OCI-LY3 (cell line): ENCODE measurements around the gene RORC.
"Not testable (repeated sequence)": the region's sequence is repeated elsewhere in the genome, so short reads cannot be mapped to it uniquely, and the experiment has no call there.

Source experiments
- H2AFZ ChIP-seq: fragments of 200-600, 300-600 bp; shearing (Covaris generic); 2 replicates; pipeline ENCODE4 v1.6.0; 2014; ENCODE audit warnings: antibody characterized with exemption, low read depth, low read length
- H3K27ac ChIP-seq: fragments of 200-600, 300-600 bp; sonication (generic); 2 replicates; pipeline ENCODE4 v1.5.1; 2014; ENCODE audit warnings: mild to moderate bottlenecking, low read length, moderate library complexity, mixed read lengths
- H3K27me3 ChIP-seq: fragments of 200-600, 300-600 bp; sonication (generic); 2 replicates; pipeline ENCODE4 v1.6.1; 2014; ENCODE audit warnings: low read depth, low read length, mixed read lengths
- H3K36me3 ChIP-seq: fragments of 200-600, 300-600 bp; sonication (generic); replicated peaks from 2 replicates; pipeline ENCODE3; 2014; ENCODE audit warnings: low read depth, low read length, mixed read lengths
- H3K4me1 ChIP-seq: fragments of 300-600, 200-600 bp; sonication (generic); 2 replicates; pipeline ENCODE4 v1.6.1; 2014; ENCODE audit warnings: low read length, mixed read lengths
- H3K4me2 ChIP-seq: fragments of 200-600, 300-600 bp; sonication (generic); 2 replicates; pipeline ENCODE4 v1.6.1; 2014; ENCODE audit warnings: low read length, mixed read lengths
- H3K4me3 ChIP-seq: fragments of 300-600, 200-600 bp; sonication (generic); 2 replicates; pipeline ENCODE4 v1.5.1; 2014; ENCODE audit warnings: antibody characterized with exemption, mild to moderate bottlenecking, low read length, moderate library complexity
- H3K79me2 ChIP-seq: fragments of 300-600, 200-600 bp; shearing (Covaris generic); 2 replicates; pipeline ENCODE4 v1.6.1; 2014; ENCODE audit warnings: mild to moderate bottlenecking, low read length, mixed read lengths
- H3K9ac ChIP-seq: fragments of 300-600, 200-600 bp; shearing (Covaris generic); 2 replicates; pipeline ENCODE4 v1.6.0; 2014; ENCODE audit warnings: mild to moderate bottlenecking, low read length, moderate library complexity
- H3K9me3 ChIP-seq: fragments of 200-600, 300-600 bp; shearing (Covaris generic); 2 replicates; pipeline ENCODE4 v1.6.1; 2014; ENCODE audit warnings: low read length, mixed read lengths; ENCODE audit not compliant: insufficient read depth
- H4K20me1 ChIP-seq: fragments of 200-600, 300-600 bp; sonication (generic); 2 replicates; pipeline ENCODE4 v1.6.1; 2016; ENCODE audit warnings: low read length, mixed read lengths; ENCODE audit not compliant: insufficient read depth
- CTCF ChIP-seq: fragments of 200-600, 300-600 bp; sonication (generic); IDR thresholded peaks from 2 replicates; pipeline ENCODE4 v1.5.1; 2014; ENCODE audit warnings: antibody characterized with exemption, low read length, low read depth
- EZH2phosphoT487 ChIP-seq: fragments of 200-600 bp; shearing (Covaris generic); IDR thresholded peaks from 2 replicates; pipeline ENCODE4 v1.6.1; 2018; ENCODE audit warnings: antibody characterized with exemption, mixed run types, low read depth

Gene RORC

DNA sequence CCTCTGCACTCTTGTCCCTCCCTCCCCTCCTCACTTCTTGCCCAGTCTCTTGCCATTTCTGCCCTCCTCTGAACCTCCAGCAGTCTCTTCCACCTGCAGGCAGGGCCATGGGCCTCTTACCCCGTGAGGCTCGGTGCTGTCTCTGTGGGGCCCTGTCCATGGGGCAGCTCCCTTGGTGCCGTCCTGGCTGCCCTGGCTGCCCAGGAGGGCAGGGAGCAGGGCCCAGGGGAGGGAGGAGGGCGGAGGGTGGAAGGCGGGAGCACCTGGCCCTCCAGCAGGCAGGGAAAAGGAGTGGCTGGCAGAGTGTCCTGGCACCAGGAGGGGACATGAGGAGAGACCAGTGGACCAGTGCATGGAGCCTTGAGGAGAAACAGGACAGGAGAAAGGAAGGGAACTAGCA lies at the start of gene RORC:
TSS of gene RORC (minus strand) at position 198 of the 400 bp plus-strand sequence. CDS start at position 160, 38 bp downstream.
- Histone ChIP-seq H2AFZ (peak within 1 kb of the TSS; percentile 60), H3K9me3 (no peaks in the 10 kb centered on the region), H3K27me3 (no peaks in the 10 kb centered on the region), H3K9ac (no peak within 1 kb of the TSS), H3K4me2 (peak within 1 kb of the TSS; percentile 19), H3K36me3 (no peaks in the 10 kb centered on the region), H4K20me1 (no peaks in the 10 kb centered on the region), H3K27ac (no peak within 1 kb of the TSS), H3K79me2 (no peaks in the 10 kb centered on the region), H3K4me1 (peaks cover 12% of the 10 kb centered on the region), H3K4me3 (no peak within 1 kb of the TSS)
- TF ChIP-seq CTCF (no peak), EZH2phosphoT487 (no peak)

DNA sequence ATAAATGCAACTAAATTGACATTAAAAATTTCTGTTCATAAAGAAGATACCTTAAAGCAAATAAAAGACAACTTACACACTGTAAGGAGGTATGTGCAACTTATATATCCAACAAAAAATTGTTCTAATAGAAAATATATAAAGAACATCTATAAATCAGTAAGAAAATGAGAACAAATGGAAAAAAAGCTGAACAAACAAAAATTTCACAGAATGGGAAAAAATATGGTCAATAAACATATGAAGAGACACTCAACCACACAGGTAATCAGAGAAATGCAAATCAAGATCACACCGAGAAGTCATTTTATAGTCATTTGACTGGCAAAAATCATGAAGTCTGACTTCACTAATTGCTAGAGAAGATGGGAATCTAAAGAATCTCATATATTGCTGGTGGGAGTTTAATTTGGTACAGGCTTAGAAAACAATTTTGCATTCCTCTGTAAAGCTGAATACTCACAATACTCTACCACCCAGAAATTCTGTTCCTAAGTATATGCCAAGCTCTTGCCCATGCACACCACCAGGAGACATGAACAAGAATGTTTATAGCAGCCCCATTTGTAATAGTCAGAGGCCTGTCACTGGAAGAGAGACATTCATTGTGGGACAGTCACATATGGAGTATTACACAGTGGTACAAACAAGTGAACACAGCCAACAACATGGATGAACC lies 44.0 kb upstream of the RORC start:
- no peaks in the 10 kb centered on the region for H3K27me3 ChIP-seq
- H3K4me2 ChIP-seq: no peak overlapping the region
- 0 out of 2 replicates have a peak, but pooled peaks cover 3% of the 10 kb centered on the region for H3K4me1 ChIP-seq
- H3K9ac ChIP-seq: no peak overlapping the region
- H3K27ac ChIP-seq: no peak overlapping the region
- H3K4me3 ChIP-seq: no peak overlapping the region
- peaks cover 39% of the 10 kb centered on the region for H3K36me3 ChIP-seq
- H3K9me3 ChIP-seq: no peaks in the 10 kb centered on the region
- TF ChIP-seq CTCF (no peak), EZH2phosphoT487 (no peak)
- H3K79me2 ChIP-seq: no peaks in the 10 kb centered on the region
- H4K20me1 ChIP-seq: 0 out of 2 replicates have a peak, but pooled peaks cover 8% of the 10 kb centered on the region
- H2AFZ ChIP-seq: no peak overlapping the region

DNA sequence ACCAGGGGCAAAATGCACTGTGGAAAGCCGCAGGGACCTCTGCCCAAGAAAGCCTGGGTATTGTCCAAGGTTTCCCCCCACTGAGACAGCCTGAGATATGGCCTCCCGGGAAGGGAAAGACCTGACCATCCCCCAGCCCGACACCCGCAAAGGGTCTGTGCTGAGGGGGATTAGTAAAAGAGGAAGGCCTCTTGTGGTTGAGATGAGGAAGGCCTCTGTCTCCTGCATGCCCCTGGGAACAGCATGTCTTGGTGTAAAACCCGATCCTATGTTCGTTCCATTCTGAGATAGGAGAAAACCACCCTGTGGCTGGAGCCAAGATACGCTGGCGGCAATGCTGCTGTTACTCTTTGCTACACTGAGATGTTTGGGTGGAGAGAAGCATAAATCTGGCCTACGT lies 41.2 kb upstream of the RORC start:
- H3K27me3 ChIP-seq, H3K4me2 ChIP-seq, H4K20me1 ChIP-seq, H3K9me3 ChIP-seq, H2AFZ ChIP-seq, H3K79me2 ChIP-seq, H3K4me3 ChIP-seq, H3K4me1 ChIP-seq, H3K9ac ChIP-seq, H3K27ac ChIP-seq: not testable (repeated sequence)
- peaks cover 35% of the 10 kb centered on the region for H3K36me3 ChIP-seq

DNA sequence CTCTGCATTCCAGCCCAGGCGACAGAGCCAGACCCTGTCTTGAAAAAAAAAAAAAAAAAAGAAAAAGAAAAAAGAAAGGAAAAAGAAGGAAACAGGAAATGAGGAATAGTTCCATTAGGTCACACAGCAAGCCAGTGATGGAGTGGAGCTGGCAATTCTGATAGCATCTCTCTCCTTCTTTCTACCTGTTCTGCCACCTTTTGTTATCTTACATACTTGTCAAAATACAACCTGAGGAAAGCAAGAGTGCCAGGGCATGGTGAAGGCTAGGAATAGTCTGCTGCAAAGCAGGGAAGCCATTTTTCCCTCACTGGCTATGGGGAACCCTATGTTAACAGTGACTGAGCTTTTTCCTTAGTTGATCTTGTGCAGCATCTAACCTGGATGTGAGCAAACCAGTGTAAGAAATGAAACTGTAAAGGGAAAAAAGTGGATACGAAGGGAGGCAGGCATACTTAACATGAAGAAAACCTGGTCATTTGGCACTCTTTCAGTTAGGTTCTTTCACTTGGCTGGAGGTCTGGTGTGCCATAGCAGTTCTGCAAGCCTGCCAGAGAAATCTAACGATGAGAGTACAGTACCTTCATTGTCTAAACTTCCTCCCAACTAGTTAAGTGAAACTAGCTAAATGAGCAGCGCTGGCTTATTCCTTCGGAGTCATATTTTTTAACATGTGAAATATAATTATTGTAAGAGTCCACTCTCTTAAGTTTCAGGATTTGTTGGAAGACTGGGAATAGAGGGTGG lies 39.9 kb upstream of the RORC start:
- no peak for TF ChIP-seq EZH2phosphoT487
- no peak for TF ChIP-seq CTCF
- 0 out of 2 replicates have a peak, but pooled peaks cover 8% of the 10 kb centered on the region for H4K20me1 ChIP-seq
- H3K27ac ChIP-seq: no peak overlapping the region

More for the DNA sequence above, 39.9 kb upstream of the RORC start:
- no peak overlapping the region for H3K9ac ChIP-seq
- no peaks in the 10 kb centered on the region for H3K79me2 ChIP-seq
- peaks cover 30% of the 10 kb centered on the region for H3K36me3 ChIP-seq
- no peaks in the 10 kb centered on the region for H3K9me3 ChIP-seq
- H3K4me3 ChIP-seq: no peak overlapping the region
- no peak overlapping the region for H2AFZ ChIP-seq
- H3K4me1 ChIP-seq: 0 out of 2 replicates have a peak, but pooled peaks cover 3% of the 10 kb centered on the region
- no peaks in the 10 kb centered on the region for H3K27me3 ChIP-seq
- no peak overlapping the region for H3K4me2 ChIP-seq
